Naive thymus-derived CD8-positive, alpha-beta T cell (primary cell): ENCODE results near the gene LRBA. TPM values are rescaled to one million over a fixed set of nuclear protein-coding genes. Genes with fewer than 3 reads are reported as not detected.
"Not testable (repeated sequence)": the region's sequence is repeated elsewhere in the genome, so short reads cannot be mapped to it uniquely, and the experiment has no call there.

Experiments used
- ATAC-seq, 2 donors: fragments of 150-1000 bp; cut with Tn5 transposase in 1 of 2; sonication (Bioruptor Pico), chemical (Tn5 transposase) in 1 of 2; 1 replicate in 1 of 2; 2 replicates in 1 of 2; pipeline ENCODE4 v1.10.0; 2021; ENCODE audit warnings: mild to moderate bottlenecking in 2 of 2, moderate library complexity in 2 of 2
- POLR2A ChIA-PET: fragments of 350-600 bp; sonication (Branson Sonifier 250); formaldehyde crosslinking; loops from one replicate; lab custom pipeline; 2021; ENCODE audit warnings: antibody characterized with exemption; lab: Charles Lee
- DNase-seq, 10 donors: peaks; one replicate each; pipeline versions ENCODE4 v3.0.0 to v3.0.0-alpha.2; 2020 to 2022
- H3K27ac Mint-ChIP-seq, 10 donors: one replicate each; pipeline ENCODE4 v1.8.0; 2020 to 2022; ENCODE audit warnings: mild to moderate bottlenecking in 10 of 10, mixed read lengths in 10 of 10, moderate library complexity in 4 of 10, inconsistent platforms in 1 of 10
- H3K27me3 Mint-ChIP-seq, 5 donors: one replicate each; pipeline ENCODE4 v1.8.0; 2021 to 2022; ENCODE audit warnings: mixed read lengths in 5 of 5
- H3K36me3 Mint-ChIP-seq, 3 donors: one replicate each; pipeline ENCODE4 v1.8.0; 2020 to 2022; ENCODE audit warnings: mixed read lengths in 3 of 3, mild to moderate bottlenecking in 2 of 3, inconsistent platforms in 1 of 3
- H3K4me1 Mint-ChIP-seq, 4 donors: one replicate each; pipeline ENCODE4 v1.8.0; 2021 to 2022; ENCODE audit warnings: mixed read lengths in 4 of 4
- H3K4me3 Mint-ChIP-seq, 10 donors: one replicate each; pipeline ENCODE4 v1.8.0; 2020 to 2022; ENCODE audit warnings: mild to moderate bottlenecking in 10 of 10, mixed read lengths in 10 of 10, moderate library complexity in 6 of 10, inconsistent platforms in 1 of 10
- H3K9me3 Mint-ChIP-seq, 9 donors: one replicate each; pipeline ENCODE4 v1.8.0; 2020 to 2022; ENCODE audit warnings: mixed read lengths in 9 of 9, mild to moderate bottlenecking in 3 of 9, inconsistent platforms in 1 of 9, moderate library complexity in 1 of 9
- polyA plus RNA-seq, 3 donors: library from polyadenylated mRNA; unstranded; fragments of 300-500 nt; fragmentation: Illumina TruSeq; gene quantifications; one replicate each; pipeline ENCODE4 v1.2.3, GENCODE V29; 2021
- total RNA-seq, 8 experiments: library from RNA in 2 of 8; stranded (reverse) in 2 of 8; gene quantifications; one replicate each; pipeline ENCODE4 v1.2.3 and lab custom pipeline; 2021 to 2026

Gene LRBA
- total and polyA plus RNA-seq, 5 experiments from 2014 or later = 16.4 to 57.7 (median 18.4) TPM

DNA sequence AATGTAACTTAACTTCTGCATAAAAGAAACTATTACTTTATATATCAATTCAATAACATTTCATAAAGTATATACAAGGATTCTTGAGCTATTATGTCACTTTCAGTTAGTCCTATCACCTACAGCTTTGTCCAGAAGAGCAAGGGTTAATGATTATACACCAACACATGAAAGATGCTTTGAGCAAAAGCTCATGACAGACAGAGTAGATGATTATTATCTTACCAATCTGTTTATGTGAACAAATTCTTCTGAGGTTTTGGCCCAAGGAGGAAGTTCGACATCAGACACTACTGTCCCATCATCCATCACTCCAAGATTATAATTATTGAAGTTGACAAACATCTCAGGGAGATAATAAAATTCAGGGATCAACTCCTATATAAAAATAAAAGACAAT, 599.9 kb downstream of the LRBA start:
- no peak for DNase-seq
- peaks cover 0 to 34% (median 25%) of the 10 kb centered on the region in 3 donors for H3K36me3 Mint-ChIP-seq
- ATAC-seq = no peak
- no peak overlapping the region for H3K4me3 Mint-ChIP-seq
- H3K9me3 Mint-ChIP-seq = no peaks in the 10 kb centered on the region
- POLR2A ChIA-PET = no interaction called here
- H3K4me1 Mint-ChIP-seq = no peaks in the 10 kb centered on the region
- no peak overlapping the region for H3K27ac Mint-ChIP-seq
- H3K27me3 Mint-ChIP-seq = no peaks in the 10 kb centered on the region

DNA sequence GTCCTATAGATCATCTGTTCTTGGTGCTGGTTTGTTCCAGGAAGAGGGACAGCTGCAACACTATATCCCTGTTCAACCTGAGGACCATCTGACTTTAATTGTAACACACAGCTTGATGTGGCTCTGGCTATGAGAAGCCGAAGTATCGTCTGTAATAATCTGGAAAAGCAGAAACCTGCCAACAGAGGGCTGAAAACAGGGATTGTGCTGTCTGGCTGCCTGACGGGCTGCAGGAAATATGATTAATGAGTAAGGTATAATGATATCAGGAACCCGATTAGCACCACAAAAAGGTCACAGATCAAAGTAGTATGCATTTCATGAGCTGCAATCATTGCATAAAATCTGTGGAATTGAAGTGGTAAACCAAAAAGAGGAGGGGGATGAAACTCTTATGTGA, 603.6 kb downstream of the LRBA start:
- no peaks in the 10 kb centered on the region for H3K27me3 Mint-ChIP-seq
- H3K4me1 Mint-ChIP-seq = no peaks in the 10 kb centered on the region
- ATAC-seq (no peak), DNase-seq (no peak)
- no peak overlapping the region for H3K27ac Mint-ChIP-seq
- peaks cover 0 to 45% (median 40%) of the 10 kb centered on the region in 3 donors for H3K36me3 Mint-ChIP-seq
- peaks cover 0 to 6% (median 0%) of the 10 kb centered on the region in 9 donors for H3K9me3 Mint-ChIP-seq
- H3K4me3 Mint-ChIP-seq = no peak overlapping the region
- POLR2A ChIA-PET = no interaction called here

DNA sequence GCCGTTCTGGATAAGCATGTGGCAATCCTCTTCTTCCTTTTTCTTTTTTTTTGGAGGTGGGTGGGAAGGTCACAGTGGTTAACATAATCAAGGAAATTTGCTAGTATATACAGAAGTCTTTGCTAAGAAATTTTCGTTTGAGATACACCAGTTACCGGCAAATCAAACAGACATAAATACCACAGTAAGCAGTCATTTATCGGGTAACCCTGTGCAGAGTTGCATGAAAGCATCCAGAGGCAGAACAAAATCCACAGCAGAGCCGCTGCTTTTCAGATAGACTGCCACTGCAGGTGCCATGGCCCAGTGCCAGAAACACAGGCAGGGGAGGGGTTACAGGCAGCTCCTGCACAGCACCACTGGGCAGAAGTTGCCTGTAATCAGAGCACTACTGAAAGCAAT, 612.2 kb downstream of the LRBA start:
- Mint-ChIP-seq H3K4me3 (no peak overlapping the region), H3K27ac (no peak overlapping the region), H3K36me3 (peaks cover 10 to 50% (median 27%) of the 10 kb centered on the region in 3 donors), H3K27me3 (no peaks in the 10 kb centered on the region), H3K4me1 (peaks cover 0 to 5% (median 0%) of the 10 kb centered on the region in 4 donors), H3K9me3 (peaks cover 0 to 3% (median 0%) of the 10 kb centered on the region in 9 donors)
- ATAC-seq = peak in 1 of 2 donors; percentile 35
- POLR2A ChIA-PET = no interaction called here
- DNase-seq = peak in 5 of 10 donors; percentile 11 to 34 (median 19)

DNA sequence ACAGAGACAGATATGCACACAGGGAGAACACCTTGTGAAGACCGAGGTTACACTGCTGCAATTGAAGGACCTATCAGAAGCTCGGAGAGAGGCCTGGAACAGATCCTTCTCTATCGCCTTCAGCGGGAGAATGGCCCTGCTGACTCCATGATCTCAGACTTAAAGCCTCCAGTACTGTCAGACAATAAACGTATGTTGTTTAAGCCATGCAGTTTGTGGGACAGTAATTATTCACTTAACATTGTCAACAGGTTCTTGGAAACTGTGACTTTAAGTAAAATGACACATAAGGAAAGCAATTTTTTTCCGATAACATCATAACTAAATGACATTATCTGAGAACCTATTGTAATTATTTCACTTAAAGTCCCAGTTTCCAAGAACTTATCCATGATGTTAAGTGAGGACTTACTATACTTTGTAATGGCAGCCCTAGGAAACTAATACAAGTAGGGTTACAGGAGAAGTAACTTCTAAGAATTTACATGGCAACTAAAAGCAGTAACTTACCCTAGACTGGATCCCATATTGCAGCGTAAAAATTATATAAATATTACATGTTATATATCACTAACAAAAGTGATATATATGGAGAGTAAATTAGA, 613.9 kb downstream of the LRBA start:
- H3K9me3 Mint-ChIP-seq = peaks cover 0 to 3% (median 0%) of the 10 kb centered on the region in 9 donors
- H3K27ac Mint-ChIP-seq = no peak overlapping the region
- DNase-seq (no peak), ATAC-seq (no peak)
- H3K4me3 Mint-ChIP-seq = no peak overlapping the region
- H3K27me3 Mint-ChIP-seq = no peaks in the 10 kb centered on the region
- peaks cover 10 to 43% (median 24%) of the 10 kb centered on the region in 3 donors for H3K36me3 Mint-ChIP-seq
- peaks cover 0 to 5% (median 0%) of the 10 kb centered on the region in 4 donors for H3K4me1 Mint-ChIP-seq
- POLR2A ChIA-PET = no interaction called here

DNA sequence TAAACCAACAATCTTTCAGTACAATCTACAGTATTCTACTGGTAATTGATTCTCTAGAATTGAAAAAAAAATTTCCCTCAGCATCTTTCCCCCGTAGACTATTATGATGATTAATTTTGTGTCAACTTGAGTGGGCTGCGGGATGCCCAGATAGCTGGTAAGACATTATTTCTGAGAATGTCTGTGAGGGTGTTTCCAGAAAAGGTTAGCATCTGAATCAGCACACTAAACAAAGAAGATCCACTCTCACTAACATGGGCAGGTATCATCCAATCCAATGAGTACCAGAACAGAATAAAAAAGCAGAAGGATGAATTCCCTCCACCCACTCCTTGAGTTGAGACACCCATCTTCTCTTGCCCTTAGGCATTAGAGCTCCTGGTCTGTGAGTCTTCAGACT, 619.2 kb downstream of the LRBA start:
- H3K4me1 Mint-ChIP-seq = peaks cover 0 to 1% (median 0%) of the 10 kb centered on the region in 4 donors
- peaks cover 24 to 45% (median 34%) of the 10 kb centered on the region in 3 donors for H3K36me3 Mint-ChIP-seq
- DNase-seq (no peak), ATAC-seq (no peak)
- no peaks in the 10 kb centered on the region for H3K27me3 Mint-ChIP-seq
- POLR2A ChIA-PET = no interaction called here
- no peak overlapping the region for H3K27ac Mint-ChIP-seq
- no peak overlapping the region for H3K4me3 Mint-ChIP-seq
- peaks cover 0 to 16% (median 5%) of the 10 kb centered on the region in 9 donors for H3K9me3 Mint-ChIP-seq

DNA sequence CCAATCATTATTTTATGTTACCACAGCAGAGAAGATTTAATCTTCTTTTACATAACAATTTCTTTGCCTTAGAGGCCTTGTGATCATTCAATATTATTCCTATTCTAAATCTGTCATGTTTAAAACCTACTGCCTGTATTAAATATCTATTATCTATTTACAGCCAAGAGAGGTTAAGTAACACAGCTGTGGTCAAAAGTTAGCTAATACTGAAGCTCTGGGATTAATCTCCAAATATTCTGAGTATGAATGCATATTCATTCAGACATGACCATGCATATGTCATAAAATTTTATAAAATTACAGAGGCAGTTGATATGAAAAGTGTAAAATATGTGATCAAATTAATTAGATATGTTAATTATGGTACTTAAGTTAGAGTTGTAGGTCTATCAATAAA, 621.0 kb downstream of the LRBA start:
- Mint-ChIP-seq H3K27ac (no peak overlapping the region), H3K9me3 (peaks cover 0 to 16% (median 4%) of the 10 kb centered on the region in 9 donors), H3K27me3 (no peaks in the 10 kb centered on the region), H3K36me3 (peaks cover 21 to 47% (median 27%) of the 10 kb centered on the region in 3 donors), H3K4me3 (no peak overlapping the region), H3K4me1 (peaks cover 0 to 1% (median 0%) of the 10 kb centered on the region in 4 donors)
- no peak for DNase-seq
- ATAC-seq = no peak
- POLR2A ChIA-PET = no interaction called here

DNA sequence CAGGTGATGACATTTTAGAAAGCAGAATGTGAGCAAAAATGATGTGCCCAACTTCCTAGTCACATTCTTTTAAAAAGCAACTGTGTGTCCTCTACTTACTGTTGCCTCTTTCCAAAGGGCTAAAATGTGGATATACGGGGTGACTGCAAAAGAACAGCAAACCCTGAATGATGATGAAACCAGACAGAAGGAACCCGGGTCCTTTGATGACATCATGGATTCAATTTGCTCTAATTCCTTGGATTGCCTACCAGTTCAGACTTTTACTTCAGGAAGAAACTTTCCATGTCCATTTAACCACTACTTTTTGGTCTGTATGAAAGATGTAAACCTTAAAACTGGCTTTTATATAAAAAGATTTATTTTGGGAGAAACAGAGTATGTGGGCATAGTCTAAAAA, 624.0 kb downstream of the LRBA start:
- Mint-ChIP-seq H3K4me3 (no peak overlapping the region), H3K4me1 (peaks cover 0 to 2% (median under 1%) of the 10 kb centered on the region in 4 donors), H3K27me3 (no peaks in the 10 kb centered on the region), H3K27ac (no peak overlapping the region), H3K36me3 (peaks cover 20 to 61% (median 23%) of the 10 kb centered on the region in 3 donors), H3K9me3 (peaks cover 0 to 16% (median 4%) of the 10 kb centered on the region in 9 donors)
- POLR2A ChIA-PET = no interaction called here
- DNase-seq (no peak), ATAC-seq (no peak)

DNA sequence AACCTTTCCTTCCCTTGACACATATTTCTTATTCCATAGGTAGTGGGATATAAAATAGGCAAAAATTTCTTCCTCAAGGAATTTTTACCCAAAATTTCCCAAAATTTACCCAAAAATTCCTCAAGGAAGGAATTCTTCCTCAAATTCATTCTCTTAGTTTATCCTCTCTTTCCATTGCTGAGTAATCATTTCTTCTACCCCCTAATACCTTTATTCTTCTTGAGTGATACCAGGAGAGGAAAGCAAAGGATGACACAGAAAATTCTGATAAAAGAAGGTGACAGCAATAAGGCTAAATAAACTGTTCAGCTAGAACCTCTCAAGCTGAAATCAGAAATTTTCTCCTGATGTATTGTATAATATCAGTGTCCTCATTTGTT, 624.6 kb downstream of the LRBA start:
- Mint-ChIP-seq H3K27me3 (no peaks in the 10 kb centered on the region), H3K9me3 (peaks cover 0 to 16% (median 4%) of the 10 kb centered on the region in 9 donors), H3K36me3 (peaks cover 19 to 61% (median 23%) of the 10 kb centered on the region in 3 donors), H3K4me3 (no peak overlapping the region), H3K27ac (no peak overlapping the region), H3K4me1 (peaks cover 0 to 2% (median under 1%) of the 10 kb centered on the region in 4 donors)
- POLR2A ChIA-PET = no interaction called here
- DNase-seq = no peak
- no peak for ATAC-seq

DNA sequence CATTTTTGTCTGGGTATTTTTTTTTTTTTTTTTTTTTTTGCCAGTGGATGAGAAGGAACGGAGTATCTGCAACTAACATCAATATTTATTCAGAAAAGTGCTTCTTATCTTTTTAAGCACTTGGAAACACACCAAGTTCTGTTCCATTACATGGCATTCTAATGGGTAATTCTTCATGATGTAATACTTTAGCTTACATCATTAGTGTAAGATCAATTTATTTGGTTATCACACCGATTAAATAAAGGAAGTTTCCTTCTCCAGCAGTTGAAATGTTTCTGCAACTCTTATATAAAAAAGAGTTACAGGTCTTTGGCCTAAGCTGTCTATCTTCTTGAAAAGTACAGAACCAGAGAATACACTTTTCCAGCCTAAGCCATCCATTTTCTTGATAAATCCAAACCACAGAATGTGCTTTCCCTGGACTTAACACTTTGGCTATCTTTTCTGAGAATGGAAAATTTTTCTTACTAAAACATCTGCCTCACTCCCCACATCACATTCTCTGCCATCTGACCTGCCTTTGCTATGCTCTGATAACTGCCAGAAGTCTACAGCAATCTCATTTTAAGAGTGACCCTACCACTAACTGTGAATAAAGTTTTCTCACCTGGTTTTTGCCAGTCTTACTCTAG, 625.1 kb downstream of the LRBA start:
- H3K36me3 Mint-ChIP-seq = peaks cover 14 to 61% (median 23%) of the 10 kb centered on the region in 3 donors
- peaks cover 0 to 15% (median 4%) of the 10 kb centered on the region in 9 donors for H3K9me3 Mint-ChIP-seq
- H3K4me3 Mint-ChIP-seq = no peak overlapping the region
- ATAC-seq (no peak), DNase-seq (no peak)
- no peak overlapping the region for H3K27ac Mint-ChIP-seq
- peaks cover 0 to 2% (median 2%) of the 10 kb centered on the region in 4 donors for H3K4me1 Mint-ChIP-seq
- no peaks in the 10 kb centered on the region for H3K27me3 Mint-ChIP-seq
- POLR2A ChIA-PET = no interaction called here

DNA sequence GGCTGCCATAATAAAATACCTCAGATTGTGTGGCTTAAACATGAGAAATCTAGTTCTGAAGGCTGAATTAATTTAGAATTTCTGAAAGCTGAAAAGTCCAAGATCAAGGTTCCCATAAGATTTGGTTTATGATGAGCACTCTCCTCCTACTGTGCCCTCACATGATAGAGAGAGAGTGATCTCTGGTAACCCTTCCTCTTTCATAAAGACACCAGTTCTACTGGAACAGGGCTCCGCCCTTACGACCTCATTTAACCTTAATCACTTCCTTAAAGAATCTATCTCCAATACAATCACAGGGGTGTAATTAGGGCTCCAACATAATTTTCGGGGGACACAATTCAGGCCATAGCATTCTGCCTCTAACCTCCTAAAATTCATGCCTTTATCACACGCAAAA, 627.1 kb downstream of the LRBA start:
- POLR2A ChIA-PET = no interaction called here
- Mint-ChIP-seq H3K27me3 (no peaks in the 10 kb centered on the region), H3K4me1 (peaks cover 0 to 2% (median 2%) of the 10 kb centered on the region in 4 donors), H3K27ac (no peak overlapping the region), H3K9me3 (peaks cover 0 to 6% (median 1%) of the 10 kb centered on the region in 9 donors), H3K4me3 (no peak overlapping the region), H3K36me3 (peaks cover 6 to 54% (median 28%) of the 10 kb centered on the region in 3 donors)
- ATAC-seq (no peak), DNase-seq (no peak)

DNA sequence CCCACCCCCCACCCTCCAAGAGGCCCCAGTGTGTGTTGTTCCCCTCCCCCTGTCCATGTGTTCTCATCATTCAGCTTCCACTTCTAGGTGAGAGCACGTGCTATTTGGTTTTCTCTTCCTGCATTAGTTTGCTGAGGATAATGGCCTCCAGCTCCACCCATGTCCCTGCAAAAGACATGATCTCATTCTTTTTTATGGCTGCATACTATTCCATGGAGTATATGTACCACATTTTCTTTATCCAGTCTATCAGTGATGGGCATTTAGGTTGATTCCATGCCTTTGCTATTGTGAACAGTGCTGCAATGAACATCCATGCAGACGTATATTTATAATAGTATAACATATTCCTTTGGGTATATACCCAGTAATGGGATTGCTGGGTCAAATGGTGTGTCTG, 628.7 kb downstream of the LRBA start:
- not testable (repeated sequence) for H3K27me3 Mint-ChIP-seq

DNA sequence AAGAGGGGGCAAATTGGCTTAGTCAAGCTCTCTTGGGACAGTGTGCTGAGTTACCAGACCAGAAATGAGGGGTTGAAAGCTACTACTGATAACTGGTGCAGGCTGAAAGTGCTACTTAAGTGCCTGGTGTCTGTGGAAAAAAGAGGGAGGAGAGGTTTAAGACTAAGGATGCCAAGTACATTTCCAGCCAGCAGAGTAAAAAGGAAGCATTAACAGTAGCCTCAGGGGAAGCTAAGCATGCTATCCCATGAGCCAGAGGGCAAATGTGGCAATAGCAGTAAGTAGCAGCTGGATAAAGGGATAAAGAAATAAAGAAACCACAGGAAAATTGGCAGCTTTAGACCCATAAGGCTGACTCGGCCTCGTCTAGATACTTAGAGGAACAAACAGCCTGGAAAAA, 629.5 kb downstream of the LRBA start:
- POLR2A ChIA-PET = no interaction called here
- peak overlapping the region in 2 of 10 donors; percentile 50 to 65 for H3K27ac Mint-ChIP-seq

More for the DNA sequence above, 628.7 kb downstream of the LRBA start:
- H3K9me3 Mint-ChIP-seq, POLR2A ChIA-PET, ATAC-seq, H3K4me3 Mint-ChIP-seq, DNase-seq, H3K4me1 Mint-ChIP-seq, H3K27ac Mint-ChIP-seq: not testable (repeated sequence)
- H3K36me3 Mint-ChIP-seq = peaks cover 6 to 39% (median 21%) of the 10 kb centered on the region in 3 donors

DNA sequence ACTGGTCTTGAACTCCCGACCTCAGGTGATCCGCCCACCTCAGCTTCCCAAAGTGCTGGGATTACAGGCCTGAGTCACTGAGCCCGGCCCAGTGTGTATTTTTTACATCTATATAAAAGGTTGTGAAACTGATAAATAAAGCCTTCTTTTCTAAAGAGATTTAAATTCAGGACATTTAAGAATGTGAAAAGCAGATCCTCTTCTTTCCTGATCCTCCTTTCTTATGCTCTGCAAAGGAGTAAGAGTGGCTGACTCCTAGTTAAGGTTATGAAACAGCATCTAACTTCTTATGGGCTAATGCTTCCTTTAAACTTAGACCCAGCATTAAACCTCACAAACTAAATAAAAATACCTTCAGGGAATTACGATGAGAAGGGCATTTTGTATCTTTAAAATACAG, 630.8 kb downstream of the LRBA start:
- peak overlapping the region in 1 of 10 donors; percentile 57 for H3K27ac Mint-ChIP-seq
- peaks cover 0 to 25% (median 21%) of the 10 kb centered on the region in 3 donors for H3K36me3 Mint-ChIP-seq
- H3K27me3 Mint-ChIP-seq = no peaks in the 10 kb centered on the region
- peaks cover 0 to 2% (median 0%) of the 10 kb centered on the region in 9 donors for H3K9me3 Mint-ChIP-seq
- peaks cover 0 to 2% (median 1%) of the 10 kb centered on the region in 4 donors for H3K4me1 Mint-ChIP-seq
- no peak overlapping the region for H3K4me3 Mint-ChIP-seq
- DNase-seq = no peak
- no peak for ATAC-seq
- POLR2A ChIA-PET = no interaction called here

More for the DNA sequence above, 629.5 kb downstream of the LRBA start:
- H3K9me3 Mint-ChIP-seq = peaks cover 0 to 2% (median 0%) of the 10 kb centered on the region in 9 donors
- H3K4me1 Mint-ChIP-seq = peaks cover 0 to 2% (median 2%) of the 10 kb centered on the region in 4 donors
- DNase-seq = no peak
- no peaks in the 10 kb centered on the region for H3K27me3 Mint-ChIP-seq
- peaks cover 6 to 31% (median 16%) of the 10 kb centered on the region in 3 donors for H3K36me3 Mint-ChIP-seq
- ATAC-seq = no peak
- H3K4me3 Mint-ChIP-seq = no peak overlapping the region
